Psoas muscle (tissue), 8 donors: ENCODE data around the gene DEDD. TPM values are rescaled to one million over a fixed set of nuclear protein-coding genes. Genes with fewer than 3 reads are reported as not detected.
"Not testable (repeated sequence)": the region's sequence is repeated elsewhere in the genome, so short reads cannot be mapped to it uniquely, and the experiment has no call there.

Source experiments
- ATAC-seq, 4 donors: fragments of 200-7000 bp; cut with Tn5 transposase; one replicate each; pipeline ENCODE4 v1.9.1; 2020; ENCODE audit warnings: moderate library complexity in 3 of 4, mild to moderate bottlenecking in 2 of 4
- DNase-seq, 2 donors: peaks; one replicate each; pipeline ENCODE4 v3.0.0-alpha.2; 2020
- H3K27ac ChIP-seq: fragments of 200-600 bp; one replicate; pipeline ENCODE4 v1.8.0; 2022
- H3K27me3 ChIP-seq, 3 donors: fragments of 200-600 bp in 1 of 3; one replicate each; pipeline versions ENCODE4 v1.6.1 to v1.8.0; 2013 to 2022; ENCODE audit warnings: low read length in 2 of 3, mild to moderate bottlenecking in 2 of 3, moderate library complexity in 1 of 3; ENCODE audit not compliant: insufficient read depth in 3 of 3
- H3K36me3 ChIP-seq, 2 donors: fragments of 200-600 bp in 1 of 2; one replicate each; pipeline versions ENCODE4 v1.6.1 to v1.8.0; 2013 to 2022; ENCODE audit warnings: low read depth in 1 of 2, mild to moderate bottlenecking in 1 of 2, moderate library complexity in 1 of 2; ENCODE audit not compliant: insufficient read depth in 1 of 2
- H3K4me1 ChIP-seq: fragments of 200-600 bp; one replicate; pipeline ENCODE4 v1.8.0; 2022
- H3K4me3 ChIP-seq: fragments of 200-600 bp; one replicate; pipeline ENCODE4 v1.8.0; 2022; ENCODE audit warnings: mild to moderate bottlenecking
- H3K9me3 ChIP-seq: fragments of 200-600 bp; one replicate; pipeline ENCODE4 v1.8.0; 2022
- WGBS, 3 donors: extraction: QIAGEN DNeasy Blood & Tissue Kit; methylation state at CpG; one replicate each; pipeline versions ENCODE4 v1.1.6 to v1.1.7; 2013; 5-methylcytosine and 5-hydroxymethylcytosine counted together
- intact Hi-C, 2 donors: fragments of 100-400 bp; cut with DNase I; formaldehyde crosslinking; loops; one replicate each; pipeline versions ENCODE4 v1.11.0 to v1.14.2; 2022
- polyA plus RNA-seq, 3 donors: library from polyadenylated mRNA; stranded (reverse); fragments of 200-250 nt; gene quantifications; one replicate each; pipeline ENCODE4 v1.2.3, GENCODE V29; 2013
- total RNA-seq, 4 donors: library from RNA; stranded (reverse); fragmentation: NEBNext Ultra II Directional in 2 of 4; extraction: Animal tissue kit (Norgen Biotek cat#: 25700) in 2 of 4; gene quantifications; one replicate each; pipeline versions ENCODE4 v1.2.1 to v1.2.4, GENCODE V29; 2021 to 2023
- TF ChIP-seq, protein P1 (sequence below): fragments of 200-600 bp; IDR thresholded peaks from one replicate; pipeline ENCODE4 v1.8.0; 2022; ENCODE audit warnings: antibody characterized with exemption
- donor health status: healthy with polysubstance abuse.
- donor health status: DM: no; HTN: no; CAD: no; lungs with moderate emphysema.
- donor health status: Bipolar disorder and iron deficiency.
- donor health status: healthy.
- donor health status: DM: yes; HTN: yes; CAD: no.
- donor health status: DM: no; HTN: no; CAD: no.
- donor health status: DM: no; HTN: no; CAD: no.
- donor health status: DM: yes; HTN: yes; CAD: no.

The DEDD gene
- total and polyA plus RNA-seq, 7 donors = 30.4 to 70.8 (median 57.7) TPM

DNA sequence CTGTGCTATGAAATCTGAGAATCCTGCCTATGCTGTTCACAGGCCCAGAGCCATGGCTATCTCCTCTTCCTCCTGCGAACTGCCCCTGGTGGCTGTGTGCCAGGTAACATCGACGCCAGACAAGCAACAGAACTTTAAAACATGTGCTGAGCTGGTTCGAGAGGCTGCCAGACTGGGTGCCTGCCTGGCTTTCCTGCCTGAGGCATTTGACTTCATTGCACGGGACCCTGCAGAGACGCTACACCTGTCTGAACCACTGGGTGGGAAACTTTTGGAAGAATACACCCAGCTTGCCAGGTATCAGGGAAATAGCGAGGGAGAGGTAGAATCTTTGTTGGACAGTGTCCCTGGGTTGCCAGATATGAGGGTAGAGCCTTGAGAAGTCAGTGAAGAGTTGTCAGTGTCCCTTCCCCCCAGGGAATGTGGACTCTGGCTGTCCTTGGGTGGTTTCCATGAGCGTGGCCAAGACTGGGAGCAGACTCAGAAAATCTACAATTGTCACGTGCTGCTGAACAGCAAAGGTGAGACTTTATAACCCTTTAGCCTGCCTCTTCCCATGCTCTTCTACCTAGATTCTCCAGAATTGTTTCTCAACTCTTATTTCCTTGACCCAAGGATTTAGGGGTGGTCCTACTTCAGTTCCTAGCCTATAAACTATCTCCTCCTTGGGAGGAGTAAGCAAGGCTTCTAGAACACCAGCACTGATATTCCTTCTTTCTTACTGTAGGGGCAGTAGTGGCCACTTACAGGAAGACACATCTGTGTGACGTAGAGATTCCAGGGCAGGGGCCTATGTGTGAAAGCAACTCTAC lies 13.2 kb downstream of the DEDD start:
- Histone ChIP-seq H3K4me1 (peaks cover 42% of the 10 kb centered on the region), H3K9me3 (no peaks in the 10 kb centered on the region), H3K27me3 (no peaks in the 10 kb centered on the region), H3K27ac (peak overlapping the region; percentile 97), H3K36me3 (peaks cover 0 to 50% of the 10 kb centered on the region in 2 donors), H3K4me3 (peak overlapping the region; percentile 83)
- WGBS, 3 donors = 18 to 30% (median 18%) methylated on average over 10 of the region's 10 CpGs
- TF ChIP-seq, protein P1, sequence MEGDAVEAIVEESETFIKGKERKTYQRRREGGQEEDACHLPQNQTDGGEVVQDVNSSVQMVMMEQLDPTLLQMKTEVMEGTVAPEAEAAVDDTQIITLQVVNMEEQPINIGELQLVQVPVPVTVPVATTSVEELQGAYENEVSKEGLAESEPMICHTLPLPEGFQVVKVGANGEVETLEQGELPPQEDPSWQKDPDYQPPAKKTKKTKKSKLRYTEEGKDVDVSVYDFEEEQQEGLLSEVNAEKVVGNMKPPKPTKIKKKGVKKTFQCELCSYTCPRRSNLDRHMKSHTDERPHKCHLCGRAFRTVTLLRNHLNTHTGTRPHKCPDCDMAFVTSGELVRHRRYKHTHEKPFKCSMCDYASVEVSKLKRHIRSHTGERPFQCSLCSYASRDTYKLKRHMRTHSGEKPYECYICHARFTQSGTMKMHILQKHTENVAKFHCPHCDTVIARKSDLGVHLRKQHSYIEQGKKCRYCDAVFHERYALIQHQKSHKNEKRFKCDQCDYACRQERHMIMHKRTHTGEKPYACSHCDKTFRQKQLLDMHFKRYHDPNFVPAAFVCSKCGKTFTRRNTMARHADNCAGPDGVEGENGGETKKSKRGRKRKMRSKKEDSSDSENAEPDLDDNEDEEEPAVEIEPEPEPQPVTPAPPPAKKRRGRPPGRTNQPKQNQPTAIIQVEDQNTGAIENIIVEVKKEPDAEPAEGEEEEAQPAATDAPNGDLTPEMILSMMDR = peak; percentile 34
- intact Hi-C loops = no loop called here
- DNase-seq (peak; percentile 56 to 64), ATAC-seq (peak; percentile 9 to 52 (median 38))

DNA sequence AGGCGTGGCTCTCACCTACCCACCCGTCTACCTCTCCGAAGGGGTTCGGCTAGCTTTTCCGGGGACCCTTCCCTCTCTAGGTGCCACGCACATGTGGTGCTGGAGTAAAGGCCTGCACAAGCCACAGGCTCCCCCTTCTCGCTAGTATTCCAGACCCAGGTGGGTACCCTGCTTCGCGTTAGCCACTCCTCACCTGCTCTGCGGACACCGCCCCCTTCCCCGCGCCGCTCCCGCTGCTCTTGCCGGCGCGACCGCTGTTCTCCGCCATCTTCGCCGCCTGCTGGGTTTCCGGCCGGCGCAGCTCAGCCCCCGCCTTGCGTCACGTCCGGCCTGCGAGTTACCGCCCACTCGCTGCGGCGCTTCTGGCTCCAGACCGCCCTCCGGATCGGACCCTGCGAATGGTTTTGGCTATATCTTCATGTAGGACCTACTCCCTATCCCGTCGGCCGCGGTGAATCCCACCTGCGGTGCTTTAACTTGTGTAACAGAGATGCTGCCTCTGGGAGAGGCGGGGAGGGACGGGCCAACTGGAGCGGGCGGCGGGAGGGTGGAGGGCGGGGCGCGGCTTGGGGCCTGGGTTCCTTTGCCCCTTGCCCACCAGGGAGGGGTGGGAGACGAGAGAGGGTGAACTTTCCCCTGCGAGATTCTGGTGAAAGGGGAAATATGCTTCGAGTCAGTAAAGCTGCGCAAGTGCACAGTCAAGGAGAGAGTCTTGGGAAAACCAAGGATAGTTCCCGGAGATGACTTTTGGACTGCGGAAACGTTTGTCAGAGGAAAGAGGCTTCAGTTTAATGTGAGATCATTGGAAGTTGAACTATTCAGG lies 14.5 kb downstream of the DEDD start, which contains the start of the genes NIT1 and PFDN2:
TSS of gene NIT1 (plus strand) at position 347 of the 823 bp plus-strand sequence. CDS start at position 419, 72 bp downstream.
TSS of gene PFDN2 (minus strand) at position 279 of the 823 bp plus-strand sequence. CDS start at position 268, 11 bp downstream.
- ATAC-seq = peak; percentile 82 to 91 (median 86)
- intact Hi-C loops = no loop called here
- peak within 1 kb of the TSS; percentile 83 for H3K4me3 ChIP-seq
- WGBS, 3 donors = 0 to 1% (median 0%) methylated on average over 56 to 58 of the region's 58 CpGs
- H3K27me3 ChIP-seq = no peaks in the 10 kb centered on the region
- DNase-seq = peak; percentile 89 to 93
- H3K4me1 ChIP-seq = peaks cover 54% of the 10 kb centered on the region
- peaks cover 0 to 37% of the 10 kb centered on the region in 2 donors for H3K36me3 ChIP-seq
- TF ChIP-seq, protein P1 = no peak
- H3K9me3 ChIP-seq = no peaks in the 10 kb centered on the region
- H3K27ac ChIP-seq = peak within 1 kb of the TSS; percentile 97

DNA sequence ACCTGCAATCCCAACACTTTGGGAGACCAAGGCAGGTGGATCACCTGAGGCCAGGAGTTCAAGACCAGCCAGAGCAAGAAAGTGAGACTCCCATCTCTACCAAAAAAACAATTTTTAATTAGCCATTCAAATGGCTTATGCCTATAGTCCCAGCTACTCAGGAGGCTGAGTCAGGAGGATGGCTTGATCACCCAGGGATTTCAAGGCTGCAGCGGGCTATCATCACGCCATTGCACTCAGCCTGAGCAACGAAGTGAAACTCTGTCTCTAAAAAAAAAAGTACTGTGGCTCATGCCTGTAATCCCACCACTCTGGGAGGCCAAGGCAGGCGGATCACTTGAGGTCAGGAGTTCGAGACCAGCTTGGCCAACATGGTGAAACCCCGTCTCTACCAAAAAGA lies 16.5 kb downstream of the DEDD start:
- H3K9me3 ChIP-seq, H3K27me3 ChIP-seq, ATAC-seq, DNase-seq, intact Hi-C loops: not testable (repeated sequence)
- WGBS, 3 donors = 85 to 88% (median 87%) methylated on average over 6 of the region's 6 CpGs
- Histone ChIP-seq H3K4me1 (peaks cover 63% of the 10 kb centered on the region), H3K27ac (peak overlapping the region; percentile 97), H3K36me3 (peaks cover 3 to 17% of the 10 kb centered on the region in 2 donors), H3K4me3 (peak overlapping the region; percentile 83)

DNA sequence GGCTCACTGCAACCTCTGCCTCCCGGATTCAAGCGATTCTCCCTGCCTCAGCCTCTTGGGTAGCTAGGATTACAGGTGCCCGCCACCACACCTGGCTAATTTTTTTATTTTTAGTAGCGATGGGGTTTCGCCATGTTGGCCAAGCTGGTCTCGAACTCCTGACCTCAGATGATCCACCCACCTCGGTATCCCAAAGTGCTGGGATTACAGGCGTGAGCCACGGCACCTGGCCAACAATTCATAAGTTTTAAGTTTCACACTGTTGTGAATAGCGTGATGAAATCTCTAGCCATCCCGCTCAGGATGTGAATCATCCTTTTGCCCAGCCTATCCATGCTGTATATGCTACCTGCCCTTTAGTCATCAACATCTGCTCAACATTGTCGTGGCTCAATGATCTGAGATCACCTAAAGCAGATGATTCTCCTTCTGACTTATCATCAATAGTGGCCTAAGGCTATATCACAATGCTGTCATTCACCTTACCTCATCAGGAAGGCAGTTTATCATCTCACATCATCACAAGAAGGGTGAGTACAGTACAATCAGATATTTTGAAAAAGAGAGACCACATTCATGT lies 17.2 kb downstream of the DEDD start:
- Histone ChIP-seq H3K36me3 (peaks cover 3 to 10% of the 10 kb centered on the region in 2 donors), H3K9me3 (no peaks in the 10 kb centered on the region), H3K27ac (peak overlapping the region; percentile 97), H3K27me3 (no peaks in the 10 kb centered on the region), H3K4me1 (peaks cover 63% of the 10 kb centered on the region), H3K4me3 (peak overlapping the region; percentile 83)
- WGBS, 3 donors = 37 to 48% (median 39%) methylated on average over 12 of the region's 12 CpGs
- intact Hi-C loops = no loop called here
- peak; percentile 56 to 74 (median 70) for ATAC-seq
- TF ChIP-seq, protein P1 = no peak
- DNase-seq = peak; percentile 45 to 78
